HG03354 (cell line): ENCODE measurements around the gene ADAMTS18.

Experiments used
- ATAC-seq: cut with Tn5 transposase; IDR thresholded peaks from one replicate; pipeline ENCODE4 v1.9.1; 2021; ENCODE audit warnings: mild to moderate bottlenecking; ENCODE audit not compliant: unreplicated experiment, poor library complexity, severe bottlenecking

The ADAMTS18 gene

GRCh38 chr16:77442078-77442477 is 7.2 kb upstream of the ADAMTS18 start:
- ATAC-seq: no peak

- ATAC-seq: no peak
Measured at GRCh38 chr16:77439106-77439505, 4.3 kb upstream of the ADAMTS18 start.

GRCh38 chr16:77437859-77438258 is 3.0 kb upstream of the ADAMTS18 start:
- ATAC-seq: no peak

GRCh38 chr16:77435272-77435820 is 512 bp upstream of the ADAMTS18 start:
- no peak for ATAC-seq

- ATAC-seq: no peak
Measured at GRCh38 chr16:77434022-77434529, 758 bp downstream of the ADAMTS18 start.

GRCh38 chr16:77433146-77433545 is 1.7 kb downstream of the ADAMTS18 start:
- ATAC-seq: no peak

GRCh38 chr16:77432264-77432663 is 2.6 kb downstream of the ADAMTS18 start:
- ATAC-seq: no peak

- ATAC-seq: no peak
Measured at GRCh38 chr16:77430787-77431585, 3.8 kb downstream of the ADAMTS18 start.

GRCh38 chr16:77430360-77430759 is 4.5 kb downstream of the ADAMTS18 start:
- no peak for ATAC-seq

- no peak for ATAC-seq
Measured at GRCh38 chr16:77424871-77425604, 9.8 kb downstream of the ADAMTS18 start.

GRCh38 chr16:77422196-77422784 is 12.5 kb downstream of the ADAMTS18 start:
- ATAC-seq: no peak

GRCh38 chr16:77416939-77417480 is 17.8 kb downstream of the ADAMTS18 start:
- no peak for ATAC-seq

GRCh38 chr16:77414752-77415231 is 20.0 kb downstream of the ADAMTS18 start:
- no peak for ATAC-seq

- ATAC-seq: no peak
Measured at GRCh38 chr16:77410449-77410848, 24.4 kb downstream of the ADAMTS18 start.

- no peak for ATAC-seq
Measured at GRCh38 chr16:77409311-77409710, 25.5 kb downstream of the ADAMTS18 start.

GRCh38 chr16:77408607-77409006 is 26.2 kb downstream of the ADAMTS18 start:
- no peak for ATAC-seq

GRCh38 chr16:77406680-77407079 is 28.2 kb downstream of the ADAMTS18 start:
- no peak for ATAC-seq

GRCh38 chr16:77404775-77405174 is 30.1 kb downstream of the ADAMTS18 start:
- no peak for ATAC-seq

GRCh38 chr16:77403732-77404131 is 31.1 kb downstream of the ADAMTS18 start:
- no peak for ATAC-seq

GRCh38 chr16:77402672-77403071 is 32.2 kb downstream of the ADAMTS18 start:
- ATAC-seq: no peak
